Endodermal cell (in vitro differentiated cells): ENCODE data around the gene MCF2L2. TPM values are rescaled to one million over a fixed set of nuclear protein-coding genes. Genes with fewer than 3 reads are reported as not detected.
A peak's percentile ranks its signal among the peaks of the same experiment; 100 is the strongest.
"Not testable (repeated sequence)": the region's sequence is repeated elsewhere in the genome, so short reads cannot be mapped to it uniquely, and the experiment has no call there.

Experiments used
- DNase-seq: peaks from one replicate; pipeline ENCODE4 v3.0.0-alpha.2; 2017
- H3K27ac ChIP-seq: 2 replicates; pipeline ENCODE4 v1.5.1; 2013; ENCODE audit warnings: mild to moderate bottlenecking, low read depth, low read length, moderate library complexity
- H3K27me3 ChIP-seq: 2 replicates; pipeline ENCODE4 v1.6.1; 2013; ENCODE audit warnings: mild to moderate bottlenecking, low read length, moderate library complexity; ENCODE audit not compliant: insufficient read depth, control insufficient read depth, poor library complexity, severe bottlenecking
- H3K36me3 ChIP-seq: 2 replicates; pipeline ENCODE4 v1.7.0; 2013; ENCODE audit warnings: mild to moderate bottlenecking, low read length, moderate library complexity; ENCODE audit not compliant: control insufficient read depth, insufficient read depth
- H3K4me1 ChIP-seq: one replicate; pipeline ENCODE4 v1.7.0; 2013; ENCODE audit warnings: low read length; ENCODE audit not compliant: control insufficient read depth, insufficient read depth
- H3K4me3 ChIP-seq: 2 replicates; pipeline ENCODE4 v1.5.1; 2013; ENCODE audit warnings: mild to moderate bottlenecking, low read length, moderate library complexity
- H3K9ac ChIP-seq: 2 replicates; pipeline ENCODE4 v1.6.1; 2013; ENCODE audit warnings: mild to moderate bottlenecking, low read length, moderate library complexity; ENCODE audit not compliant: poor library complexity, severe bottlenecking; ENCODE audit errors: extremely low read depth
- H3K9me3 ChIP-seq: 2 replicates; pipeline ENCODE4 v1.6.1; 2013; ENCODE audit warnings: mild to moderate bottlenecking, low read length, moderate library complexity; ENCODE audit not compliant: control insufficient read depth
- H3K27ac Mint-ChIP-seq: 2 replicates; pipeline ENCODE4 v1.8.0; 2020; ENCODE audit warnings: mixed read lengths
- H3K27me3 Mint-ChIP-seq: 2 replicates; pipeline ENCODE4 v1.8.0; 2021; ENCODE audit warnings: mild to moderate bottlenecking, mixed read lengths; ENCODE audit not compliant: insufficient read depth
- H3K36me3 Mint-ChIP-seq: 2 replicates; pipeline ENCODE4 v1.8.0; 2020; ENCODE audit warnings: low read depth, mixed read lengths
- H3K4me1 Mint-ChIP-seq: 2 replicates; pipeline ENCODE4 v1.8.0; 2020; ENCODE audit warnings: mixed read lengths
- H3K4me3 Mint-ChIP-seq: 2 replicates; pipeline ENCODE4 v1.8.0; 2020; ENCODE audit warnings: mild to moderate bottlenecking, moderate library complexity, mixed read lengths
- H3K9me3 Mint-ChIP-seq: 2 replicates; pipeline ENCODE4 v1.8.0; 2020; ENCODE audit warnings: mild to moderate bottlenecking, mixed read lengths
- WGBS, 2 experiments: methylation state at CpG; one replicate each; pipeline versions ENCODE4 v1.1.5 to v1.1.7; 2013; ENCODE audit warnings: missing lambda C conversion rate in 2 of 2, mixed read lengths in 1 of 2; ENCODE audit not compliant: insufficient coverage in 1 of 2, insufficient read length in 1 of 2; 5-methylcytosine and 5-hydroxymethylcytosine counted together
- total RNA-seq, 2 donors: library from RNA; stranded (reverse); fragmentation: NEBNext Ultra II Directional in 1 of 2; extraction: Animal tissue kit (Norgen Biotek cat#: 25700) in 1 of 2; gene quantifications; 2 replicates in 1 of 2; 3 replicates in 1 of 2; pipeline ENCODE4 v1.2.1, GENCODE V29; 2021
- TF ChIP-seq, protein P1 (sequence below): fragments of 200-600 bp; sonication (generic); conservative IDR thresholded peaks from 2 replicates; pipeline ENCODE4 v1.5.0; 2021; ENCODE audit warnings: antibody characterized with exemption, mild to moderate bottlenecking

Gene MCF2L2
- total RNA-seq, 2 donors from 2014 or later, result 72.6 to 86.5 TPM

DNA sequence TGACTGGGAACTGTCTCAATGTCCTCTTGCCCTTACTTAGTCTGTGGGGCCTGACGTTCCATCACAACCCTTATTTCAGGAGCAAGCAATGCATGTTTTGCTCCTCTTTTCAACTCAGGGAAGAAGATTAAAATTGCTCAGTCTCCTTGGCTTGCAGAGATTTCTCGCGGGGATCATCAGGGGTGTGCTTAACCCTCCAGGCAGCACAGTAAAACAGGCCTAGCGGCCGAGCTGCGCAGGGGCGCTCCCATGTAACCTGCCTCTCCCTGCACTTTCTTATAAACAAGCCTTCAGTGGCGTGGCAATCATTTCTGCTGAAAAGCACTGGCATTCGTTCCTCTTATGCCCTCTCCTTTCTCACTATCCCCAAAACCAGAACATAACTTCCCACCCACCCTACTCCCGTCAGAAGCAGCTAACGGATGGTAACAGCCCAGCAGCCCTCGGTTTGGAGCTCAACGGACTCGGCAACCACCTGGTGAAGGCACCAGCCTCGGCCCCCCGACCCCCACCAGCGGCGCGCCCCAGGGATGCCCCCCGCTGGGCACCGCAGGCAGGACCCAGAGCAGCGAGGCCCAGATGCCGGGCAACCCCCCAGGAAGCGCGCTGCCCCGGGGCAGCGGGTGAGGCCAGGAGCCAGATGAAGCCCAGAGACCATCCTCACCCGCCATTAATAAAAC is 1.1 kb downstream of the MCF2L2 start:
- Histone ChIP-seq H3K27ac (no peak overlapping the region), H3K4me3 (peak overlapping the region; percentile 94), H3K9ac (peak overlapping the region; percentile 81), H3K4me1 (peaks cover 9% of the 10 kb centered on the region), H3K9me3 (peaks cover 10% of the 10 kb centered on the region), H3K27me3 (no peaks in the 10 kb centered on the region), H3K36me3 (peaks cover 40% of the 10 kb centered on the region)
- H3K27me3 Mint-ChIP-seq, result peaks cover 12% of the 10 kb centered on the region
- peak overlapping the region; percentile 84 for H3K4me3 Mint-ChIP-seq
- peaks cover 40% of the 10 kb centered on the region for H3K4me1 Mint-ChIP-seq
- peak overlapping the region; percentile 86 for H3K27ac Mint-ChIP-seq
- DNase-seq, result peak; percentile 72
- H3K9me3 Mint-ChIP-seq, result peaks cover 1% of the 10 kb centered on the region
- TF ChIP-seq, protein P1, sequence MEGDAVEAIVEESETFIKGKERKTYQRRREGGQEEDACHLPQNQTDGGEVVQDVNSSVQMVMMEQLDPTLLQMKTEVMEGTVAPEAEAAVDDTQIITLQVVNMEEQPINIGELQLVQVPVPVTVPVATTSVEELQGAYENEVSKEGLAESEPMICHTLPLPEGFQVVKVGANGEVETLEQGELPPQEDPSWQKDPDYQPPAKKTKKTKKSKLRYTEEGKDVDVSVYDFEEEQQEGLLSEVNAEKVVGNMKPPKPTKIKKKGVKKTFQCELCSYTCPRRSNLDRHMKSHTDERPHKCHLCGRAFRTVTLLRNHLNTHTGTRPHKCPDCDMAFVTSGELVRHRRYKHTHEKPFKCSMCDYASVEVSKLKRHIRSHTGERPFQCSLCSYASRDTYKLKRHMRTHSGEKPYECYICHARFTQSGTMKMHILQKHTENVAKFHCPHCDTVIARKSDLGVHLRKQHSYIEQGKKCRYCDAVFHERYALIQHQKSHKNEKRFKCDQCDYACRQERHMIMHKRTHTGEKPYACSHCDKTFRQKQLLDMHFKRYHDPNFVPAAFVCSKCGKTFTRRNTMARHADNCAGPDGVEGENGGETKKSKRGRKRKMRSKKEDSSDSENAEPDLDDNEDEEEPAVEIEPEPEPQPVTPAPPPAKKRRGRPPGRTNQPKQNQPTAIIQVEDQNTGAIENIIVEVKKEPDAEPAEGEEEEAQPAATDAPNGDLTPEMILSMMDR, result peak; percentile 62
- WGBS, 2 experiments, result 3 to 8% methylated on average over 4 to 28 of the region's 28 CpGs
- H3K36me3 Mint-ChIP-seq, result peaks cover 13% of the 10 kb centered on the region

GRCh38 chr3:183418807-183419206 is 9.6 kb downstream of the MCF2L2 start:
- Mint-ChIP-seq H3K9me3 (peaks cover 57% of the 10 kb centered on the region), H3K4me1 (peaks cover 13% of the 10 kb centered on the region), H3K36me3 (peaks cover 63% of the 10 kb centered on the region)
- not testable (repeated sequence) for H3K27ac Mint-ChIP-seq, H3K27me3 Mint-ChIP-seq, H3K9ac ChIP-seq, H3K27ac ChIP-seq, H3K4me3 Mint-ChIP-seq, H3K27me3 ChIP-seq, H3K4me1 ChIP-seq, DNase-seq
- Histone ChIP-seq H3K9me3 (peaks cover 90% of the 10 kb centered on the region), H3K36me3 (peaks cover 91% of the 10 kb centered on the region), H3K4me3 (peak overlapping the region; percentile 61)
- 91 to 100% methylated on average over 2 of the region's 2 CpGs for WGBS, 2 experiments

DNA sequence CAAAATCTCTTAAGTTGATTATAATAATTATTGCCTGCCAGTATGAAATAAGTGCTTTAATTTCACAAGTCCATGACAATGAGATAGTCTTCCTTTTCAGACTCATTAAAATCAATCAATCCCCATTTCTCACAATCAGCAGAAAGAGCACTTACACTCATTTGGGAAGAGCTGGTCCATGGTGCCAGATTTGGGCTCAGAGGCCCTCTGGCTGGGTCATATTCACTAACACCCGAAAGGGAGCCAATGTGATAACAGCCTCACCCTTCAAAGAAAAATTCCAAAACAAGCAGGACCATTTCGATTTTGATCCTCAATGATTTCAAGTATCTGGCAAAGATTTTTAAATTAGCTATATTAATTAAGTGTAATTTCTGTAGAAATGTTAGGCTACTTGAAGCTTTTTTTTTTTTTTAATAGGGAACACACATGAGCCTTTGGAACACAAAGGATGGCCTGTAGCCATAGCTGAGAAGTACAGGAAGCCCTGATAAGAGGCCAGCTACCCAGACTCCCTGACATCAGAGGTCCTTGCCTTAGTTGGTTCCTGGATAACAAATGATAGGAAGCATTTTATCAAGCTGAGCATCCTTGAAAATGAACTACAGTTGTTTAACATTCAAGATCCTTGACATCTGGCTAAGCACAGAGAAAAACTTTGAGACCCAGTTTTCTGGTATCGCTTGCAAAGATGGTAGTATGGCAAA is 17.1 kb downstream of the MCF2L2 start:
- TF ChIP-seq, protein P1, result no peak
- DNase-seq, result no peak
- Histone ChIP-seq H3K4me3 (no peak overlapping the region), H3K27ac (no peak overlapping the region), H3K27me3 (no peaks in the 10 kb centered on the region), H3K9me3 (peaks cover 21% of the 10 kb centered on the region), H3K36me3 (peaks cover 71% of the 10 kb centered on the region), H3K4me1 (peaks cover 4% of the 10 kb centered on the region), H3K9ac (no peak overlapping the region)
- no peak overlapping the region for H3K27ac Mint-ChIP-seq
- peaks cover 16% of the 10 kb centered on the region for H3K36me3 Mint-ChIP-seq
- no peak overlapping the region for H3K4me3 Mint-ChIP-seq
- WGBS, 2 experiments, result 94 to 99% methylated on average over 3 of the region's 3 CpGs
- peaks cover 2% of the 10 kb centered on the region for H3K9me3 Mint-ChIP-seq
- H3K4me1 Mint-ChIP-seq, result peaks cover 16% of the 10 kb centered on the region
- H3K27me3 Mint-ChIP-seq, result no peaks in the 10 kb centered on the region
